Loucy (cell line): ENCODE results near the gene TOGARAM2.

Experiments
- H2AFZ ChIP-seq: fragments of 200-600 bp; sonication (generic); 2 replicates; pipeline ENCODE4 v1.6.0; 2016; ENCODE audit warnings: antibody characterized with exemption, mild to moderate bottlenecking, low read length, moderate library complexity
- H3F3A ChIP-seq: fragments of 200-600 bp; 2 replicates; pipeline ENCODE4 v1.6.0; 2016; ENCODE audit warnings: antibody characterized with exemption, low read depth, mild to moderate bottlenecking
- H3K27me3 ChIP-seq: fragments of 200-600 bp; sonication (generic); 2 replicates; pipeline ENCODE4 v1.6.1; 2014; ENCODE audit warnings: low read length, mild to moderate bottlenecking; ENCODE audit not compliant: insufficient read depth, poor library complexity, severe bottlenecking
- H3K36me3 ChIP-seq: fragments of 200-600 bp; sonication (generic); 2 replicates; pipeline ENCODE4 v1.6.1; 2016; ENCODE audit warnings: low read length; ENCODE audit not compliant: insufficient read depth
- H3K4me1 ChIP-seq: fragments of 200-600 bp; sonication (generic); 2 replicates; pipeline ENCODE4 v1.5.1; 2014; ENCODE audit warnings: low read length, mild to moderate bottlenecking; ENCODE audit not compliant: insufficient read depth, poor library complexity, severe bottlenecking
- H3K4me2 ChIP-seq: fragments of 200-600 bp; sonication (generic); 2 replicates; pipeline ENCODE4 v1.6.0; 2014; ENCODE audit warnings: antibody characterized with exemption, low read length, low read depth, mild to moderate bottlenecking; ENCODE audit not compliant: poor library complexity, severe bottlenecking
- H3K4me3 ChIP-seq: fragments of 200-600 bp; sonication (generic); 2 replicates; pipeline ENCODE4 v1.5.1; 2014; ENCODE audit warnings: low read length, mild to moderate bottlenecking, mixed read lengths; ENCODE audit not compliant: poor library complexity, severe bottlenecking
- H3K79me2 ChIP-seq: fragments of 200-600 bp; sonication (generic); 2 replicates; pipeline ENCODE4 v1.6.1; 2014; ENCODE audit warnings: low read length; ENCODE audit not compliant: insufficient read depth
- H3K9ac ChIP-seq: fragments of 200-600 bp; sonication (generic); 2 replicates; pipeline ENCODE4 v1.6.0; 2014; ENCODE audit warnings: mild to moderate bottlenecking, low read depth, low read length, moderate library complexity; ENCODE audit not compliant: poor library complexity, severe bottlenecking
- H3K9me2 ChIP-seq: fragments of 200-600 bp; sonication (generic); replicated peaks from 2 replicates; pipeline ENCODE4 v1.6.1; 2016; ENCODE audit warnings: low read depth, low read length, mixed read lengths
- H3K9me3 ChIP-seq: fragments of 200-600 bp; sonication (generic); 2 replicates; pipeline ENCODE4 v1.6.1; 2014; ENCODE audit warnings: mild to moderate bottlenecking, antibody characterized with exemption, low read length, low read depth; ENCODE audit not compliant: insufficient read depth
- H4K20me1 ChIP-seq: fragments of 200-600 bp; sonication (generic); 2 replicates; pipeline ENCODE4 v1.6.0; 2014; ENCODE audit warnings: antibody characterized with exemption, low read length, mild to moderate bottlenecking; ENCODE audit not compliant: insufficient read depth, poor library complexity, severe bottlenecking
- CTCF ChIP-seq: fragments of 200-600 bp; sonication (generic); conservative IDR thresholded peaks from 2 replicates; pipeline ENCODE4 v1.5.1; 2014; ENCODE audit warnings: mild to moderate bottlenecking, antibody characterized with exemption, low read length
- EZH2phosphoT487 ChIP-seq: fragments of 200-600 bp; IDR thresholded peaks from 2 replicates; pipeline ENCODE4 v1.6.1; 2018; ENCODE audit warnings: antibody characterized with exemption, mild to moderate bottlenecking, moderate library complexity, borderline replicate concordance

The TOGARAM2 gene

GRCh38 chr2:28949617-28950305, 31.3 kb upstream of the TOGARAM2 start:
- TF ChIP-seq CTCF, result no peak
- TF ChIP-seq EZH2phosphoT487, result no peak
- Histone ChIP-seq H3K4me2 (no peak overlapping the region), H4K20me1 (no peaks in the 10 kb centered on the region), H3K9me2 (no peaks in the 10 kb centered on the region), H3K27me3 (no peaks in the 10 kb centered on the region), H3K4me3 (no peak overlapping the region), H3K9ac (no peak overlapping the region), H3K4me1 (no peaks in the 10 kb centered on the region), H3K36me3 (peaks cover 42% of the 10 kb centered on the region), H3F3A (no peaks in the 10 kb centered on the region), H3K9me3 (no peaks in the 10 kb centered on the region; the same call in 1 of the 2 replicates), H3K79me2 (no peaks in the 10 kb centered on the region), H2AFZ (no peak overlapping the region)

GRCh38 chr2:28950941-28951630, 30.0 kb upstream of the TOGARAM2 start:
- Histone ChIP-seq H3K36me3 (peaks cover 30% of the 10 kb centered on the region), H3K9ac (no peak overlapping the region), H2AFZ (no peak overlapping the region), H3F3A (no peaks in the 10 kb centered on the region), H3K9me2 (no peaks in the 10 kb centered on the region), H3K9me3 (no peaks in the 10 kb centered on the region; the same call in 1 of the 2 replicates), H3K4me2 (no peak overlapping the region), H3K4me3 (no peak overlapping the region), H4K20me1 (no peaks in the 10 kb centered on the region), H3K27me3 (no peaks in the 10 kb centered on the region), H3K79me2 (no peaks in the 10 kb centered on the region), H3K4me1 (no peaks in the 10 kb centered on the region)
- no peak for TF ChIP-seq CTCF
- no peak for TF ChIP-seq EZH2phosphoT487

- H3K4me1 ChIP-seq, result no peaks in the 10 kb centered on the region
- no peaks in the 10 kb centered on the region; the same call in 1 of the 2 replicates for H3K9me3 ChIP-seq
- H3K9me2 ChIP-seq, result no peaks in the 10 kb centered on the region
- TF ChIP-seq CTCF (no peak), EZH2phosphoT487 (no peak)
- no peak overlapping the region for H3K4me2 ChIP-seq
- no peak overlapping the region for H2AFZ ChIP-seq
- no peaks in the 10 kb centered on the region for H3K79me2 ChIP-seq
- no peaks in the 10 kb centered on the region for H3K27me3 ChIP-seq
- no peak overlapping the region for H3K4me3 ChIP-seq
- H4K20me1 ChIP-seq, result no peaks in the 10 kb centered on the region
- no peaks in the 10 kb centered on the region for H3F3A ChIP-seq
- H3K36me3 ChIP-seq, result peaks cover 20% of the 10 kb centered on the region
- no peak overlapping the region for H3K9ac ChIP-seq
Observed at GRCh38 chr2:28951910-28952835, 28.9 kb upstream of the TOGARAM2 start.
